GM12878 (cell line): Measurements from ENCODE around the gene KIAA1217. TPM values are rescaled to one million over a fixed set of nuclear protein-coding genes. Genes with fewer than 3 reads are reported as not detected.

Experiments used
- ATAC-seq: fragments of 200-7000 bp; cut with Tn5 transposase; 3 replicates; pipeline ENCODE4 v1.9.1; 2020; ENCODE audit warnings: mild to moderate bottlenecking, moderate library complexity
- BruUV-seq: library from RNA; stranded (reverse); fragments of 400-500 nt; replicated peaks from 2 replicates; lab custom pipeline; 2021; lab: Mats Ljungman, UMichigan
- CTCF ChIA-PET: fragments of 300-600 bp; sonication (Branson Sonifier 250); formaldehyde crosslinking; extraction: SDS; loops from one replicate; lab custom pipeline; 2021; ENCODE audit warnings: inconsistent platforms; lab: Yijun Ruan, JAX
- POLR2A ChIA-PET: fragments of 350-600 bp; formaldehyde crosslinking; extraction: SDS; loops from one replicate; lab custom pipeline; 2021; ENCODE audit warnings: inconsistent platforms; lab: Charles Lee
- RAD21 ChIA-PET: fragments of 300-600 bp; sonication (Branson Sonifier 250); formaldehyde crosslinking; loops from one replicate; lab custom pipeline; 2023; ENCODE audit warnings: antibody characterized with exemption; ENCODE audit not compliant: unreplicated experiment; lab: Charles Lee
- SMC1A ChIA-PET: fragments of 300-600 bp; sonication (Branson Sonifier 250); formaldehyde crosslinking; loops from one replicate; lab custom pipeline; 2023; ENCODE audit not compliant: unreplicated experiment, uncharacterized antibody; lab: Charles Lee
- DNase-seq: peaks from one replicate; pipeline ENCODE4 v3.0.0-alpha.2; 2011; ENCODE audit warnings: low read depth, low spot score
- FAIRE-seq: peaks from 3 replicates; lab custom pipeline; 2011; peaks lifted over from hg19 to GRCh38; lab: Jason Lieb, UNC
- H2AFZ ChIP-seq: 2 replicates; pipeline ENCODE4 v1.6.0; 2011; ENCODE audit warnings: low read depth, low read length, control low read depth; ENCODE audit not compliant: control insufficient read depth
- H3K27ac ChIP-seq: 2 replicates; pipeline ENCODE4 v1.5.1; 2011; ENCODE audit warnings: control low read depth; ENCODE audit not compliant: control insufficient read depth, insufficient read depth
- H3K27me3 ChIP-seq, 2 experiments: replicated peaks in 1 of 2; 2 replicates each; pipeline versions ENCODE4 v1.6.0 to v1.6.1; 2011; ENCODE audit warnings: low read length in 1 of 2; ENCODE audit not compliant: control insufficient read depth in 2 of 2, insufficient read depth in 2 of 2
- H3K36me3 ChIP-seq, 2 experiments: 2 replicates each; pipeline ENCODE4 v1.5.1; 2011; ENCODE audit warnings: low read length in 1 of 2; ENCODE audit not compliant: control insufficient read depth in 2 of 2, insufficient read depth in 2 of 2
- H3K4me1 ChIP-seq: 2 replicates; pipeline ENCODE4 v1.6.1; 2011; ENCODE audit warnings: mild to moderate bottlenecking, low read length, moderate library complexity, mixed read lengths; ENCODE audit not compliant: control insufficient read depth, insufficient read depth
- H3K4me2 ChIP-seq: 2 replicates; pipeline ENCODE4 v1.6.0; 2011; ENCODE audit warnings: control low read depth; ENCODE audit not compliant: control insufficient read depth, insufficient read depth
- H3K4me3 ChIP-seq: fragments of 200-600 bp; sonication (generic); 2 replicates; pipeline ENCODE4 v1.5.1; 2016
- H3K79me2 ChIP-seq: 2 replicates; pipeline ENCODE4 v1.6.0; 2011; ENCODE audit warnings: low read length; ENCODE audit not compliant: control insufficient read depth, insufficient read depth
- H3K9ac ChIP-seq: 2 replicates; pipeline ENCODE4 v1.8.0; 2011; ENCODE audit warnings: low read length, control low read depth, mixed read lengths; ENCODE audit not compliant: control insufficient read depth, insufficient read depth
- H3K9me3 ChIP-seq: replicated peaks from 3 replicates; pipeline ENCODE4 v1.5.1; 2011; ENCODE audit warnings: mild to moderate bottlenecking, low read length; ENCODE audit not compliant: control insufficient read depth, insufficient read depth
- H4K20me1 ChIP-seq: 2 replicates; pipeline ENCODE4 v1.6.0; 2011; ENCODE audit not compliant: control insufficient read depth, insufficient read depth
- ASH2L ChIP-seq: fragments of 300-600, 200-600 bp; sonication (generic); IDR thresholded peaks from 2 replicates; pipeline ENCODE4 v1.6.1; 2017; ENCODE audit warnings: low read depth, mild to moderate bottlenecking, borderline replicate concordance
- CEBPB ChIP-seq, 2 experiments: fragments of 150-350 bp in 1 of 2; IDR thresholded peaks; 2 replicates each; pipeline ENCODE4 v1.6.1; 2012 to 2014; ENCODE audit warnings: low read depth in 2 of 2, low read length in 2 of 2, borderline replicate concordance in 1 of 2, inconsistent platforms in 1 of 2
- DPF2 ChIP-seq: fragments of 450-650 bp; IDR thresholded peaks from 2 replicates; pipeline ENCODE4 v1.6.1; 2017; ENCODE audit warnings: mild to moderate bottlenecking
- EZH2 ChIP-seq: IDR thresholded peaks from 2 replicates; pipeline ENCODE4 v1.6.1; 2012; ENCODE audit warnings: low read depth, mild to moderate bottlenecking, control low read depth, inconsistent platforms, low read length, borderline replicate concordance; ENCODE audit not compliant: control insufficient read depth
- HDAC2 ChIP-seq: fragments of 200-600 bp; sonication (generic); IDR thresholded peaks from 2 replicates; pipeline ENCODE4 v1.6.1; 2017
- IRF3 ChIP-seq: fragments of 450-650 bp; IDR thresholded peaks from 2 replicates; pipeline ENCODE4 v1.6.1; 2014; ENCODE audit warnings: mild to moderate bottlenecking
- IRF5 ChIP-seq: fragments of 450-650 bp; IDR thresholded peaks from 2 replicates; pipeline ENCODE4 v1.6.1; 2017; ENCODE audit warnings: borderline replicate concordance
- NFXL1 ChIP-seq: fragments of 450-650 bp; IDR thresholded peaks from 2 replicates; pipeline ENCODE4 v1.6.1; 2017; ENCODE audit warnings: antibody characterized with exemption, mild to moderate bottlenecking, borderline replicate concordance
- NRF1 ChIP-seq: conservative IDR thresholded peaks from 2 replicates; pipeline ENCODE4 v1.6.1; 2011; ENCODE audit warnings: mild to moderate bottlenecking, low read depth, low read length, improper control_type of control experiment
- POU2F2 ChIP-seq: IDR thresholded peaks from 3 replicates; pipeline ENCODE4 v1.6.1; 2011; ENCODE audit warnings: low read depth, mild to moderate bottlenecking, low read length, borderline replicate concordance
- RB1 ChIP-seq: fragments of 450-650 bp; formaldehyde crosslinking; IDR thresholded peaks from 2 replicates; pipeline ENCODE4 v1.6.1; 2017; ENCODE audit warnings: mild to moderate bottlenecking, borderline replicate concordance
- TBL1XR1 ChIP-seq: IDR thresholded peaks from 2 replicates; pipeline ENCODE4 v1.6.1; 2012; ENCODE audit warnings: low read depth, low read length, improper control_type of control experiment
- ZSCAN29 ChIP-seq: fragments of 450-650 bp; IDR thresholded peaks from 2 replicates; pipeline ENCODE4 v1.6.1; 2017; ENCODE audit warnings: mild to moderate bottlenecking, moderate library complexity
- WGBS: methylation state at CpG from one replicate; pipeline ENCODE4 v1.1.6; 2016; ENCODE audit warnings: low lambda C conversion rate; ENCODE audit not compliant: insufficient replicate concordance, insufficient coverage; ENCODE audit errors: missing lambda C conversion rate; 5-methylcytosine and 5-hydroxymethylcytosine counted together
- in situ Hi-C: fragments of 300-500 bp; cut with MboI; formaldehyde crosslinking; loops from 9 replicates; pipeline ENCODE4 v1.14.3; 2018; ENCODE audit warnings: mixed read lengths
- intact Hi-C: fragments of 100-400 bp; cut with micrococcal nuclease; formaldehyde crosslinking; loops from one replicate; pipeline ENCODE4 v1.14.2; 2022; ENCODE audit not compliant: unreplicated experiment
- polyA plus RNA-seq, 11 experiments: library from polyadenylated mRNA; depleted of rRNA in 4 of 11; unstranded in 6 of 11; stranded (reverse) in 5 of 11; fragments of >200 nt; fragmentation: Nextera tagmentation in 4 of 11; fragmentation: Illumina TruSeq in 1 of 11; extraction: Ambion mirVana in 4 of 11; extraction: Trizol in 1 of 11; gene quantifications; 1 replicate in 1 of 11; 2 replicates in 10 of 11; pipeline versions ENCODE4 v1.2.1 to v1.2.3, GENCODE V29; 2011 to 2016; ENCODE audit warnings: inconsistent platforms in 2 of 11, missing spikeins in 2 of 11, low read depth in 1 of 11
- total RNA-seq, 4 experiments: library from RNA; depleted of rRNA in 3 of 4; stranded (reverse); fragments of >200 nt in 3 of 4; fragmentation: Illumina TruSeq in 1 of 4; extraction: Trizol in 1 of 4; gene quantifications; 2 replicates each; pipeline versions ENCODE4 v1.2.1 to v1.2.3, GENCODE V29; 2013 to 2021

Gene KIAA1217
- total and polyA plus RNA-seq, 10 of the 15 experiments (the other 5 are each of a cell fraction or from before 2014, with no cell fraction given) = 0.57 to 3.8 (median 2.1) TPM

- ChIA-PET CTCF (no interaction called here), RAD21 (no interaction called here), SMC1A (no interaction called here), POLR2A (no interaction called here)
- no peak for ATAC-seq
- Histone ChIP-seq H3K27ac (no peak overlapping the region), H3K4me3 (no peak overlapping the region), H3K36me3 (no peaks in the 10 kb centered on the region), H2AFZ (no peak overlapping the region), H3K9ac (no peak overlapping the region), H4K20me1 (no peaks in the 10 kb centered on the region), H3K9me3 (no peaks in the 10 kb centered on the region), H3K27me3 (no peaks in the 10 kb centered on the region), H3K4me1 (no peaks in the 10 kb centered on the region), H3K79me2 (no peaks in the 10 kb centered on the region), H3K4me2 (no peak overlapping the region)
- no peak for DNase-seq
- no TSS peak for BruUV-seq
- no peak for FAIRE-seq
- intact Hi-C loops (loop anchor here (1.0 kb wide), 1 partner anchor 60 kb away; no protein-coding TSS in a partner anchor), in situ Hi-C loops (no loop called here)
- no peak for TF ChIP-seq NRF1
- TF ChIP-seq CEBPB (IDR thresholded peaks at IDR 0.05; ENCODE audit: borderline replicate concordance in 1 of 2, low read depth in 2 of 2, low read length in 2 of 2) = no peak
- TF ChIP-seq IRF3 = no peak
- WGBS = 77% methylated on average over 3 of the region's 5 CpGs
These were observed 47.0 kb downstream of the KIAA1217 start for GRCh38 chr10:24255881-24256311.

- ChIA-PET SMC1A (no interaction called here), POLR2A (no interaction called here), RAD21 (no interaction called here), CTCF (interaction anchor here (0.8 kb wide), 1 partner anchor 64 kb away, joined by 3 read pairs; no protein-coding TSS in a partner anchor)
- Histone ChIP-seq H3K27me3 (no peaks in the 10 kb centered on the region), H3K27ac (no peak overlapping the region), H3K9me3 (no peaks in the 10 kb centered on the region), H2AFZ (no peak overlapping the region), H4K20me1 (no peaks in the 10 kb centered on the region), H3K36me3 (no peaks in the 10 kb centered on the region), H3K4me2 (no peak overlapping the region), H3K9ac (no peak overlapping the region), H3K79me2 (no peaks in the 10 kb centered on the region), H3K4me1 (no peaks in the 10 kb centered on the region), H3K4me3 (no peak overlapping the region)
- intact Hi-C loops = loop anchor here (1.0 kb wide), 1 partner anchor 60 kb away; no protein-coding TSS in a partner anchor
- FAIRE-seq = no peak
- TF ChIP-seq EZH2 (no peak), ASH2L (no peak), POU2F2 (no peak), HDAC2 (no peak), ZSCAN29 (no peak), NFXL1 (no peak), RB1 (no peak), DPF2 (no peak), TBL1XR1 (no peak), IRF5 (no peak)
- in situ Hi-C loops = no loop called here
- WGBS = 22% methylated on average over 2 of the region's 2 CpGs
- no peak for DNase-seq
- no peak for ATAC-seq
- BruUV-seq = no TSS peak
These were observed 47.7 kb downstream of the KIAA1217 start for GRCh38 chr10:24256619-24257107.
